IMR-90 (cell line): ENCODE results near the gene OSBPL9. TPM values are rescaled to one million over a fixed set of nuclear protein-coding genes. Genes with fewer than 3 reads are reported as not detected.

Source experiments
- ATAC-seq: fragments of 200-7000 bp; cut with Tn5 transposase; 2 replicates; pipeline ENCODE4 v1.9.1; 2020; ENCODE audit warnings: low read depth, mild to moderate bottlenecking, moderate library complexity
- BruUV-seq: library from RNA; stranded (reverse); fragments of 400-500 nt; replicated peaks from 2 replicates; lab custom pipeline; 2021; lab: Mats Ljungman, UMichigan
- CTCF ChIA-PET: fragments of 300-600 bp; formaldehyde crosslinking; extraction: SDS; loops from one replicate; lab custom pipeline; 2021; ENCODE audit warnings: antibody characterized with exemption; lab: Yijun Ruan, JAX
- POLR2A ChIA-PET: fragments of 300-600 bp; sonication (Branson Sonifier 250); formaldehyde crosslinking; loops from one replicate; lab custom pipeline; 2022; ENCODE audit warnings: antibody characterized with exemption; ENCODE audit not compliant: unreplicated experiment; lab: Charles Lee
- DNase-seq: peaks from one replicate; pipeline ENCODE4 v3.0.0; 2013
- H2AFZ ChIP-seq: replicated peaks from 2 replicates; pipeline ENCODE3; 2013; ENCODE audit warnings: low read length, mild to moderate bottlenecking; ENCODE audit not compliant: poor library complexity
- H2AK5ac ChIP-seq: 2 replicates; pipeline ENCODE4 v1.6.1; 2013; ENCODE audit warnings: low read depth, low read length, inconsistent platforms
- H2AK9ac ChIP-seq: replicated peaks from 2 replicates; pipeline ENCODE3; 2013; ENCODE audit warnings: mild to moderate bottlenecking, low read depth, low read length, moderate library complexity; ENCODE audit not compliant: poor library complexity
- H2BK120ac ChIP-seq: 2 replicates; pipeline ENCODE4 v1.6.1; 2013; ENCODE audit warnings: low read depth, low read length, inconsistent platforms
- H2BK15ac ChIP-seq: 3 replicates; pipeline ENCODE4 v1.6.1; 2013; ENCODE audit warnings: low read depth, low read length, inconsistent platforms
- H2BK20ac ChIP-seq: 2 replicates; pipeline ENCODE4 v1.6.1; 2013; ENCODE audit warnings: low read depth, mild to moderate bottlenecking, inconsistent platforms, low read length, moderate library complexity
- H2BK5ac ChIP-seq: 2 replicates; pipeline ENCODE4 v1.6.1; 2013; ENCODE audit warnings: mild to moderate bottlenecking, low read depth, low read length, inconsistent platforms; ENCODE audit not compliant: poor library complexity, severe bottlenecking
- H3K14ac ChIP-seq: replicated peaks from 2 replicates; pipeline ENCODE4 v1.6.1; 2013; ENCODE audit warnings: low read depth, low read length, inconsistent platforms
- H3K18ac ChIP-seq: 2 replicates; pipeline ENCODE4 v1.6.1; 2013; ENCODE audit warnings: low read depth, low read length, control low read depth
- H3K23ac ChIP-seq: 2 replicates; pipeline ENCODE4 v1.6.1; 2013; ENCODE audit warnings: low read depth, low read length, inconsistent platforms
- H3K27ac ChIP-seq: 2 replicates; pipeline ENCODE4 v1.5.1; 2013; ENCODE audit warnings: mild to moderate bottlenecking, control low read depth, low read length; ENCODE audit not compliant: insufficient read depth
- H3K27me3 ChIP-seq: 2 replicates; pipeline ENCODE4 v1.6.1; 2013; ENCODE audit warnings: low read length; ENCODE audit not compliant: control insufficient read depth, insufficient read depth
- H3K36me3 ChIP-seq: 2 replicates; pipeline ENCODE4 v1.6.1; 2013; ENCODE audit warnings: low read length, mixed read lengths; ENCODE audit not compliant: control insufficient read depth, insufficient read depth
- H3K4ac ChIP-seq: 2 replicates; pipeline ENCODE4 v1.6.1; 2013; ENCODE audit warnings: low read depth, low read length, inconsistent platforms
- H3K4me1 ChIP-seq: 2 replicates; pipeline ENCODE4 v1.6.1; 2013; ENCODE audit warnings: low read length, mixed read lengths; ENCODE audit not compliant: control insufficient read depth, insufficient read depth
- H3K4me2 ChIP-seq: 2 replicates; pipeline ENCODE4 v1.6.1; 2013; ENCODE audit warnings: low read depth, mild to moderate bottlenecking, control low read depth, low read length, moderate library complexity
- H3K4me3 ChIP-seq: 2 replicates; pipeline ENCODE4 v1.5.1; 2013; ENCODE audit warnings: low read depth, mild to moderate bottlenecking, control low read depth, low read length, moderate library complexity; ENCODE audit not compliant: insufficient read depth
- H3K56ac ChIP-seq: 2 replicates; pipeline ENCODE4 v1.6.1; 2013; ENCODE audit warnings: low read length, inconsistent platforms; ENCODE audit not compliant: insufficient read depth; ENCODE audit errors: extremely low read depth
- H3K79me1 ChIP-seq, 2 experiments: 2 replicates each; pipeline ENCODE4 v1.6.1; 2013; ENCODE audit warnings: low read length in 2 of 2, inconsistent platforms in 1 of 2, low read depth in 1 of 2
- H3K9ac ChIP-seq: 2 replicates; pipeline ENCODE4 v1.6.1; 2013; ENCODE audit warnings: low read depth, low read length, control low read depth
- H3K9me1 ChIP-seq: 2 replicates; pipeline ENCODE4 v1.6.1; 2013; ENCODE audit warnings: low read length, inconsistent platforms; ENCODE audit not compliant: insufficient read depth
- H3K9me3 ChIP-seq: 2 replicates; pipeline ENCODE4 v1.6.1; 2013; ENCODE audit warnings: low read length; ENCODE audit not compliant: control insufficient read depth, insufficient read depth
- H4K20me1 ChIP-seq: 2 replicates; pipeline ENCODE4 v1.6.1; 2013; ENCODE audit warnings: low read length, inconsistent platforms; ENCODE audit not compliant: insufficient read depth
- H4K5ac ChIP-seq: 2 replicates; pipeline ENCODE4 v1.6.1; 2013; ENCODE audit warnings: mild to moderate bottlenecking, low read depth, low read length, control low read depth
- H4K8ac ChIP-seq, 2 experiments: 2 replicates each; pipeline ENCODE4 v1.6.1; 2013; ENCODE audit warnings: low read depth in 2 of 2, low read length in 2 of 2, control low read depth in 1 of 2, inconsistent platforms in 1 of 2
- H4K91ac ChIP-seq: 2 replicates; pipeline ENCODE4 v1.6.1; 2013; ENCODE audit warnings: low read depth, low read length, inconsistent platforms; ENCODE audit not compliant: insufficient read depth
- BHLHE40 ChIP-seq: fragments of 150-350 bp; IDR thresholded peaks from 2 replicates; pipeline ENCODE4 v1.6.1; 2016; ENCODE audit warnings: mild to moderate bottlenecking, low read depth, low read length
- CEBPB ChIP-seq: IDR thresholded peaks from 2 replicates; pipeline ENCODE4 v1.6.1; 2012; ENCODE audit warnings: low read depth, low read length, improper control_type of control experiment
- CHD1 ChIP-seq: IDR thresholded peaks from 2 replicates; pipeline ENCODE4 v1.6.1; 2012; ENCODE audit warnings: low read depth, low read length, improper control_type of control experiment
- FOS ChIP-seq: fragments of 150-350 bp; IDR thresholded peaks from 2 replicates; pipeline ENCODE4 v1.6.1; 2016; ENCODE audit warnings: low read depth, low read length
- MAFK ChIP-seq: IDR thresholded peaks from 2 replicates; pipeline ENCODE4 v1.6.1; 2012; ENCODE audit warnings: low read depth, low read length, improper control_type of control experiment
- MAZ ChIP-seq: IDR thresholded peaks from 2 replicates; pipeline ENCODE4 v1.6.1; 2012; ENCODE audit warnings: low read depth, mild to moderate bottlenecking, low read length, improper control_type of control experiment, moderate library complexity, borderline replicate concordance
- MXI1 ChIP-seq: IDR thresholded peaks from 2 replicates; pipeline ENCODE4 v1.6.1; 2012; ENCODE audit warnings: low read depth, mild to moderate bottlenecking, low read length, moderate library complexity, borderline replicate concordance
- NFE2L2 ChIP-seq: fragments of 150-350 bp; IDR thresholded peaks from 2 replicates; pipeline ENCODE4 v1.6.1; 2016; ENCODE audit warnings: low read depth, mild to moderate bottlenecking, low read length
- POLR2A ChIP-seq: IDR thresholded peaks from 2 replicates; pipeline ENCODE4 v1.6.1; 2012; ENCODE audit warnings: mild to moderate bottlenecking, low read depth, low read length
- RAD21 ChIP-seq: IDR thresholded peaks from 2 replicates; pipeline ENCODE4 v1.6.1; 2012; ENCODE audit warnings: low read length, improper control_type of control experiment
- RCOR1 ChIP-seq: IDR thresholded peaks from 2 replicates; pipeline ENCODE4 v1.6.1; 2012; ENCODE audit warnings: mild to moderate bottlenecking, low read length, improper control_type of control experiment; ENCODE audit not compliant: insufficient replicate concordance
- RFX5 ChIP-seq: IDR thresholded peaks from 2 replicates; pipeline ENCODE4 v1.8.0; 2012; ENCODE audit warnings: low read depth, mild to moderate bottlenecking, low read length, moderate library complexity
- SMC3 ChIP-seq: fragments of 150-350 bp; IDR thresholded peaks from 2 replicates; pipeline ENCODE4 v1.6.1; 2016; ENCODE audit warnings: low read depth, mild to moderate bottlenecking, antibody characterized with exemption, low read length, moderate library complexity
- WGBS, 2 experiments: methylation state at CpG; one replicate each; pipeline versions ENCODE4 v1.1.5 to v1.1.7; 2013; ENCODE audit warnings: missing lambda C conversion rate in 2 of 2; ENCODE audit not compliant: insufficient read length in 1 of 2; ENCODE audit errors: extremely low coverage in 2 of 2; 5-methylcytosine and 5-hydroxymethylcytosine counted together
- dilution Hi-C: fragments of 300-500 bp; cut with HindIII; formaldehyde crosslinking; loops from one replicate; pipeline ENCODE4 v1.14.3; 2018; ENCODE audit warnings: low sequenced_read_pairs; ENCODE audit not compliant: unreplicated experiment
- in situ Hi-C: fragments of 300-500 bp; cut with MboI; formaldehyde crosslinking; loops from 3 replicates; pipeline ENCODE4 v1.14.3; 2019; ENCODE audit warnings: low sequenced_read_pairs, inconsistent platforms, mixed read lengths
- intact Hi-C: fragments of 100-400 bp; cut with micrococcal nuclease; formaldehyde crosslinking; loops from 2 replicates; pipeline ENCODE4 v1.10.0; 2022
- polyA plus RNA-seq, 3 experiments: library from polyadenylated mRNA; depleted of rRNA; stranded (reverse); fragments of >200 nt; gene quantifications; 2 replicates each; pipeline ENCODE4 v1.2.3, GENCODE V29; 2012; ENCODE audit warnings: low replicate concordance in 1 of 3
- total RNA-seq: library from RNA; depleted of rRNA; stranded (reverse); fragments of >200 nt; gene quantifications from 2 replicates; pipeline ENCODE4 v1.2.3, GENCODE V29; 2012
- TF ChIP-seq, protein P1 (sequence below): conservative IDR thresholded peaks from 2 replicates; pipeline ENCODE4 v1.5.1; 2012; ENCODE audit warnings: mild to moderate bottlenecking, low read depth, low read length, improper control_type of control experiment
- TF ChIP-seq, protein P2 (sequence below): fragments of 150-350 bp; IDR thresholded peaks from 2 replicates; pipeline ENCODE4 v1.6.1; 2017; ENCODE audit warnings: mild to moderate bottlenecking, antibody characterized with exemption, low read length, low read depth
- TF ChIP-seq, protein P3 (sequence below): fragments of 150-350 bp; IDR thresholded peaks from 2 replicates; pipeline ENCODE4 v1.6.1; 2016; ENCODE audit warnings: low read depth, mild to moderate bottlenecking, low read length, moderate library complexity, borderline replicate concordance

OSBPL9 gene
- total and polyA plus RNA-seq, 2 of the 4 experiments (the other 2 are of a cell fraction): 51.4 to 127 TPM

DNA sequence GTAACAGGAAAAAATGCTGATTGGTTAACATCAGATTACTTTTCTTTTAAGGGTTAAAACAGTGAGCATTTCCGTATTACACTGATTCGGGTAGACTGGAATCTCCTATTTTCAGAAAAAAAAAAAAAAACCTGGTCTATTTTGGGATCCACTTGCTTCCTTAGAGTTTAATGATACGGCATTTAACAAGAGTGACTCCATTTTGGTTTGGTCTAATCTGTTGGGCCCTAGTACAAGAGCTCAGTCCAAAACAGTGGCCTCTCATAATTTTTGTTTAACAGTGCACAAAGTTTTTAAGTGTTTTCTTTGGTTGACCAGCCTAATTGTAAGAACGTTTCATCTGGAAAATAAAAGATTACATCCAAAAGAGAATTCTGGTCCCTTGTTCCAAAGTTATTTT, 141.4 kb downstream of the OSBPL9 start:
- Histone ChIP-seq H3K79me1 (peaks cover 3% of the 10 kb centered on the region in 2 experiments; a peak in 1 of 4 replicates), H2AFZ (no peak overlapping the region), H3K9ac (no peak overlapping the region), H4K20me1 (no peaks in the 10 kb centered on the region), H3K4ac (no peak overlapping the region), H3K14ac (no peak overlapping the region), H2BK20ac (no peak overlapping the region), H3K9me3 (no peaks in the 10 kb centered on the region), H2BK5ac (no peak overlapping the region), H3K23ac (no peak overlapping the region), H3K36me3 (peaks cover 8% of the 10 kb centered on the region; the same call in 1 of the 2 replicates), H3K18ac (no peak overlapping the region), H4K91ac (no peak overlapping the region), H2AK5ac (no peak overlapping the region), H3K4me3 (no peak overlapping the region), H3K56ac (no peak overlapping the region), H4K8ac (no peak overlapping the region), H3K27me3 (no peaks in the 10 kb centered on the region), H3K27ac (no peak overlapping the region), H2BK15ac (no peak overlapping the region), H2BK120ac (no peak overlapping the region), H4K5ac (no peak overlapping the region), H3K9me1 (no peaks in the 10 kb centered on the region), H2AK9ac (no peak overlapping the region), H3K4me1 (no peaks in the 10 kb centered on the region), H3K4me2 (no peak overlapping the region)
- ChIA-PET POLR2A (interaction anchor here (0.6 kb wide), 1 partner anchor 38 kb away, joined by 3 read pairs; no protein-coding TSS in a partner anchor), CTCF (no interaction called here)
- dilution Hi-C loops: no loop called here
- no CpG with 5 or more reads among the region's 4 CpGs for WGBS, 2 experiments
- in situ Hi-C loops: no loop called here
- intact Hi-C loops: no loop called here
- TF ChIP-seq FOS: no peak
- no peak for TF ChIP-seq CEBPB
- no peak for TF ChIP-seq RFX5
- TF ChIP-seq MAZ: no peak
- TF ChIP-seq MAFK: no peak
- no peak for TF ChIP-seq NFE2L2
- TF ChIP-seq, protein P1, sequence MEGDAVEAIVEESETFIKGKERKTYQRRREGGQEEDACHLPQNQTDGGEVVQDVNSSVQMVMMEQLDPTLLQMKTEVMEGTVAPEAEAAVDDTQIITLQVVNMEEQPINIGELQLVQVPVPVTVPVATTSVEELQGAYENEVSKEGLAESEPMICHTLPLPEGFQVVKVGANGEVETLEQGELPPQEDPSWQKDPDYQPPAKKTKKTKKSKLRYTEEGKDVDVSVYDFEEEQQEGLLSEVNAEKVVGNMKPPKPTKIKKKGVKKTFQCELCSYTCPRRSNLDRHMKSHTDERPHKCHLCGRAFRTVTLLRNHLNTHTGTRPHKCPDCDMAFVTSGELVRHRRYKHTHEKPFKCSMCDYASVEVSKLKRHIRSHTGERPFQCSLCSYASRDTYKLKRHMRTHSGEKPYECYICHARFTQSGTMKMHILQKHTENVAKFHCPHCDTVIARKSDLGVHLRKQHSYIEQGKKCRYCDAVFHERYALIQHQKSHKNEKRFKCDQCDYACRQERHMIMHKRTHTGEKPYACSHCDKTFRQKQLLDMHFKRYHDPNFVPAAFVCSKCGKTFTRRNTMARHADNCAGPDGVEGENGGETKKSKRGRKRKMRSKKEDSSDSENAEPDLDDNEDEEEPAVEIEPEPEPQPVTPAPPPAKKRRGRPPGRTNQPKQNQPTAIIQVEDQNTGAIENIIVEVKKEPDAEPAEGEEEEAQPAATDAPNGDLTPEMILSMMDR: no peak
- TF ChIP-seq POLR2A: no peak
- no peak for TF ChIP-seq RCOR1
- no peak for TF ChIP-seq RAD21
- TF ChIP-seq, protein P2, sequence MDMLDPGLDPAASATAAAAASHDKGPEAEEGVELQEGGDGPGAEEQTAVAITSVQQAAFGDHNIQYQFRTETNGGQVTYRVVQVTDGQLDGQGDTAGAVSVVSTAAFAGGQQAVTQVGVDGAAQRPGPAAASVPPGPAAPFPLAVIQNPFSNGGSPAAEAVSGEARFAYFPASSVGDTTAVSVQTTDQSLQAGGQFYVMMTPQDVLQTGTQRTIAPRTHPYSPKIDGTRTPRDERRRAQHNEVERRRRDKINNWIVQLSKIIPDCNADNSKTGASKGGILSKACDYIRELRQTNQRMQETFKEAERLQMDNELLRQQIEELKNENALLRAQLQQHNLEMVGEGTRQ: no peak
- no peak for TF ChIP-seq BHLHE40
- TF ChIP-seq SMC3: no peak
- no peak for TF ChIP-seq CHD1
- TF ChIP-seq MXI1: no peak
- TF ChIP-seq, protein P3, sequence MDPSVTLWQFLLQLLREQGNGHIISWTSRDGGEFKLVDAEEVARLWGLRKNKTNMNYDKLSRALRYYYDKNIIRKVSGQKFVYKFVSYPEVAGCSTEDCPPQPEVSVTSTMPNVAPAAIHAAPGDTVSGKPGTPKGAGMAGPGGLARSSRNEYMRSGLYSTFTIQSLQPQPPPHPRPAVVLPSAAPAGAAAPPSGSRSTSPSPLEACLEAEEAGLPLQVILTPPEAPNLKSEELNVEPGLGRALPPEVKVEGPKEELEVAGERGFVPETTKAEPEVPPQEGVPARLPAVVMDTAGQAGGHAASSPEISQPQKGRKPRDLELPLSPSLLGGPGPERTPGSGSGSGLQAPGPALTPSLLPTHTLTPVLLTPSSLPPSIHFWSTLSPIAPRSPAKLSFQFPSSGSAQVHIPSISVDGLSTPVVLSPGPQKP: no peak
- no TSS peak for BruUV-seq
- DNase-seq: no peak
- no peak for ATAC-seq
